Tibial nerve (tissue), 3 donors: ENCODE measurements around the gene HOXA11.

Experiments
- POLR2A ChIP-seq, 2 donors: fragments of 450-650 bp; IDR thresholded peaks; one replicate each; pipeline ENCODE4 v1.6.1; 2017; ENCODE audit warnings: antibody characterized with exemption in 2 of 2, mild to moderate bottlenecking in 2 of 2, moderate library complexity in 2 of 2
- TF ChIP-seq, protein P1 (sequence below), 5 experiments: fragments of 200-600 bp in 3 of 5; fragments of 450-650 bp in 2 of 5; sonication (generic) in 3 of 5; IDR thresholded peaks; one replicate each; pipeline ENCODE4 v1.5.1; 2016 to 2019; ENCODE audit warnings: antibody characterized with exemption in 5 of 5, mild to moderate bottlenecking in 3 of 5, moderate library complexity in 2 of 5

DNA sequence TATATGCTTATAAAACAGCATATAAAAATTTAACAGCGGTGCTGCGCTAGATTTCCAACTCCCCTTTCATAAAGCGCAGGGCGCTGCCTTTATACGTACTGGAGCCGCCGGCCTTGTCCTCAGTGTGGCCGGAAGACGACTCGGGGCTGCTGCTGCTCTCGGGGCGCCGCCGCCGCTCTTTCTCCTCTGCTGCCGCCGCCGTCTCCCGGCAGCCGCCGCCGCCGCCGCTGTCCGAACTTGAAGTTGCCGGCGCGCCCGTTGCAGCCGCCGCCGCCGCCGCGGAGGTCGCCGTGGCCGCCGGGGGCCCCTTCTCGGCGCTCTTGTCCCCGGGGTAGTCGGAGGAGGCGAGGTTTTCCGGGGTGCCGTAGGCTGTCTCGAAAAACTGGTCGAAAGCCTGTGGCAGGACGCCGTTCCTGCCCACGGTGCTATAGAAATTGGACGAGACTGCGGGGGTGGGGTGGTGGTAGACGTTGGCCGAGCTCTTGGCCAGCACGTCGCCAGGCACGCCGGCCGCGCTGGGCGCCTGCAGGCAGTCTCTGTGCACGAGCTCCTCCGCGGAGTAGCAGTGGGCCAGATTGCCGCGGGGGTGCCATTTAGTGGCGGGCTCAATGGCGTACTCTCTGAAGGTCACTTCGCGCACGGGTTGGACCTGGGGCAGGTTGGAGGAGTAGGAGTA is 557 bp downstream of the HOXA11 start:
- no peak for TF ChIP-seq POLR2A (IDR thresholded peaks at IDR 0.05)
- TF ChIP-seq, protein P1, sequence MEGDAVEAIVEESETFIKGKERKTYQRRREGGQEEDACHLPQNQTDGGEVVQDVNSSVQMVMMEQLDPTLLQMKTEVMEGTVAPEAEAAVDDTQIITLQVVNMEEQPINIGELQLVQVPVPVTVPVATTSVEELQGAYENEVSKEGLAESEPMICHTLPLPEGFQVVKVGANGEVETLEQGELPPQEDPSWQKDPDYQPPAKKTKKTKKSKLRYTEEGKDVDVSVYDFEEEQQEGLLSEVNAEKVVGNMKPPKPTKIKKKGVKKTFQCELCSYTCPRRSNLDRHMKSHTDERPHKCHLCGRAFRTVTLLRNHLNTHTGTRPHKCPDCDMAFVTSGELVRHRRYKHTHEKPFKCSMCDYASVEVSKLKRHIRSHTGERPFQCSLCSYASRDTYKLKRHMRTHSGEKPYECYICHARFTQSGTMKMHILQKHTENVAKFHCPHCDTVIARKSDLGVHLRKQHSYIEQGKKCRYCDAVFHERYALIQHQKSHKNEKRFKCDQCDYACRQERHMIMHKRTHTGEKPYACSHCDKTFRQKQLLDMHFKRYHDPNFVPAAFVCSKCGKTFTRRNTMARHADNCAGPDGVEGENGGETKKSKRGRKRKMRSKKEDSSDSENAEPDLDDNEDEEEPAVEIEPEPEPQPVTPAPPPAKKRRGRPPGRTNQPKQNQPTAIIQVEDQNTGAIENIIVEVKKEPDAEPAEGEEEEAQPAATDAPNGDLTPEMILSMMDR (IDR thresholded peaks at IDR 0.05): peak in 1 of 5 experiments; percentile 7
